ENCODE results near the gene SKP1. TPM values are rescaled to one million over a fixed set of nuclear protein-coding genes. Genes with fewer than 3 reads are reported as not detected.

Gene SKP1
- total RNA-seq, 2 donors from 2014 or later = 343 to 391 TPM

GRCh38 chr5:134146651-134147518 is 29.9 kb downstream of the SKP1 start:
- Histone ChIP-seq H3K4me1 (replicated peaks) (peaks cover 7% of the 10 kb centered on the region), H3K27ac (no peak overlapping the region), H3K9me3 (no peaks in the 10 kb centered on the region), H3K36me3 (peaks cover 0 to 6% of the 10 kb centered on the region in 2 donors), H3K27me3 (replicated peaks; ENCODE audit: insufficient read depth) (no peaks in the 10 kb centered on the region), H3K4me3 (no peak overlapping the region)
- intact Hi-C loops (cut with DNase I) = loop anchor here (2.0 kb wide), 1 partner anchor 106 kb away; no protein-coding TSS in a partner anchor
- TF ChIP-seq, protein P1, sequence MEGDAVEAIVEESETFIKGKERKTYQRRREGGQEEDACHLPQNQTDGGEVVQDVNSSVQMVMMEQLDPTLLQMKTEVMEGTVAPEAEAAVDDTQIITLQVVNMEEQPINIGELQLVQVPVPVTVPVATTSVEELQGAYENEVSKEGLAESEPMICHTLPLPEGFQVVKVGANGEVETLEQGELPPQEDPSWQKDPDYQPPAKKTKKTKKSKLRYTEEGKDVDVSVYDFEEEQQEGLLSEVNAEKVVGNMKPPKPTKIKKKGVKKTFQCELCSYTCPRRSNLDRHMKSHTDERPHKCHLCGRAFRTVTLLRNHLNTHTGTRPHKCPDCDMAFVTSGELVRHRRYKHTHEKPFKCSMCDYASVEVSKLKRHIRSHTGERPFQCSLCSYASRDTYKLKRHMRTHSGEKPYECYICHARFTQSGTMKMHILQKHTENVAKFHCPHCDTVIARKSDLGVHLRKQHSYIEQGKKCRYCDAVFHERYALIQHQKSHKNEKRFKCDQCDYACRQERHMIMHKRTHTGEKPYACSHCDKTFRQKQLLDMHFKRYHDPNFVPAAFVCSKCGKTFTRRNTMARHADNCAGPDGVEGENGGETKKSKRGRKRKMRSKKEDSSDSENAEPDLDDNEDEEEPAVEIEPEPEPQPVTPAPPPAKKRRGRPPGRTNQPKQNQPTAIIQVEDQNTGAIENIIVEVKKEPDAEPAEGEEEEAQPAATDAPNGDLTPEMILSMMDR (IDR thresholded peaks at IDR 0.05) = no peak
- TF ChIP-seq POLR2AphosphoS5 (IDR thresholded peaks at IDR 0.05) (no peak), POLR2A (IDR thresholded peaks at IDR 0.05) (no peak)
- DNase-seq (ENCODE audit: low spot score) = no peak
- 78% methylated on average over 4 of the region's 4 CpGs for WGBS

DNA sequence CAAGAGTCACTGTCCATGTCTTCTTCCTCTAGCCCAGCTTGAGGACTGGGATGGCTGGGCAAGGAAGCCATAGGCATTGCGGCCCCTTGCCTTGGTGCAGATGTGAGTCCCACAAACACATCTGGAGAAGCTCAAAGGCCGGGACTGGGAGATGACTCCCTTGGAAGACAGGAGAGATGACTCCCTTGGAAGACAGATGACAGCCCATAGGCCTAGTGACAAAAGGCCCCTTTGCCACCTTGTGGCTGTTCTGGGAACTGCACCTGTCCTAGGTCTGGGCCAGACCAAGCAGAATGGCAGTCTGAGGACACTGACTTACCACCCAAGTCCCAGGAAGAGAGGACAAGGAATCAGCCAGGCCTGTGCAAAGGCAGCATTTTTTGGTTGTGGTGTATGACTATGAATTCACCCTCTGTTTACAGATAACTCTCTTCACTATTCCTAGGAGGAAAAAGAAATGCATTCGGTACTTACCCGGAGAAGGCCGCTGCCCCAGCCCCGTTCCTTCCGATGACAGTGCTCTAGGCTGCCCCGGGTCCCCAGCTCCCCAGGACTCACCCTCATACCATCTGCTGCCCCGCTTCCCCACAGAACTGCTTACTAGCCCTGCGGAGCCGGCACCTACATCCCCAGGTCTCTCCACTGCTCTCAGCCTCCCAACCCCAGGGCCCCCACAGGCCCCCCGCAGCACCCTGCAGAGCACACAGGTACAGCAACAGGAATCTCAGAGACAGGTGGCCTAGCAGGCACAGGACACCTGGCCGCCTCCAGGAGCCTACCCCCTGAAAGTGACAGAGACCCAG is 30.8 kb downstream of the SKP1 start:
- intact Hi-C loops (cut with DNase I) = loop anchor here (2.0 kb wide), 1 partner anchor 105 kb away; no protein-coding TSS in a partner anchor
- Histone ChIP-seq H3K4me3 (no peak overlapping the region), H3K36me3 (peaks cover 0 to 6% of the 10 kb centered on the region in 2 donors), H3K27me3 (replicated peaks; ENCODE audit: insufficient read depth) (no peaks in the 10 kb centered on the region), H3K27ac (no peak overlapping the region), H3K4me1 (replicated peaks) (peaks cover 7% of the 10 kb centered on the region), H3K9me3 (no peaks in the 10 kb centered on the region)
- WGBS = 88% methylated on average over 13 of the region's 13 CpGs
- TF ChIP-seq, protein P1 (IDR thresholded peaks at IDR 0.05) = peak; percentile 88 to 93 (median 90)
- TF ChIP-seq POLR2A (IDR thresholded peaks at IDR 0.05) = no peak
- DNase-seq (ENCODE audit: low spot score) = peak; percentile 74

GRCh38 chr5:134145041-134145757 is 31.6 kb downstream of the SKP1 start:
- H3K36me3 ChIP-seq = peaks cover 0 to 6% of the 10 kb centered on the region in 2 donors
- no peaks in the 10 kb centered on the region for H3K9me3 ChIP-seq
- TF ChIP-seq POLR2AphosphoS5 (IDR thresholded peaks at IDR 0.05) (no peak), POLR2A (IDR thresholded peaks at IDR 0.05) (no peak)
- TF ChIP-seq, protein P1 (IDR thresholded peaks at IDR 0.05) = no peak
- intact Hi-C loops (cut with DNase I) = no loop called here
- H3K4me1 ChIP-seq (replicated peaks) = peaks cover 3% of the 10 kb centered on the region
- DNase-seq (ENCODE audit: low spot score) = no peak
- H3K27ac ChIP-seq = no peak overlapping the region
- no peaks in the 10 kb centered on the region for H3K27me3 ChIP-seq (replicated peaks; ENCODE audit: insufficient read depth)
- 29% methylated on average over 1 of the region's 1 CpG for WGBS
- H3K4me3 ChIP-seq = no peak overlapping the region

DNA sequence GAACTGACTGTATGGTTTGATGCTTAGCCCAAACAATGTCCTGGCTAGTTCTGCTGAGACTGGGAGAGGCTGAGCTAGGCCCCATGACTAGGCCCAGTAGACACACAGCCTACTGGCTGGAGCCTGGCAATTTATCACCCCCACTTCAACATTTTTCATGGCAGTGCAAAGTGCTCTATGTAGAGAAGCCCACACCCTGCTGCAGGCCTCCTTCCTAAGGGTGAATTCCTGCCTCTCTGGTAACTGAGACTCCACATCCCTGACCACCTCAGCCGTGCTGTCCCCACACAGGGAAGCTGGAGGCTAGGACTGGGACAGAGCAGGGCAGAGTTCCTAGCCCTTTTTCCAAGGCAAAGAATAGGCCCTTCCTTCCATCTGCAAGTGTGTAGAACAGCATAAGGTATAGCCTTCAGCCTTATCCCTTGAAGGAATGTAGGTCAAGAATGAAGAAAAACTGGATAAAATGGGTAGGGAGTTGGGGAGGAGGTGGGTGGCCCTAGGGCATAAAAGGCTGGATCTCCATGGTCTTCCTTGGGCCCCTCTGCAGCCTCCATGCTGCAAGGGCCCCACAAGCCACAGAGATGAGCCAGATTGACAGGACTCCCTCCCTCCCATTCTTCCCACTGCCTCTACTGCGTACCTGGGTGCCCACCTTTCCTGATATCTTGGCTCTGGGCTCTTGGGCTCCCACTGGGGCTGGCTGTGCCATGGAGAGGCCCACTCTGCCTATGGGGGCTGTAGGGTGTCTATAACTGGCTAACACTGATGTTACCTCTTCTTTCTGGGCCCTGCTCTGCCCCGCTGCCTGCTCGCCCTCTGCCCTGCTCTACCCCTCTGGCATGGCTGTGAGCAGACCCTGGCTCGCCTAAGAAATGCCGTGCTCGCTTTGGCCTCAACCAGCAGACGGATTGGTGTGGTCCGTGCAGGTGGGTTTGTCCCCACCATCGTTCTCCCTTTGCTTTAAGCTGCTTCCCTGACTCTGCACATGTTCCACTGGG is 32.5 kb downstream of the SKP1 start:
- no peaks in the 10 kb centered on the region for H3K27me3 ChIP-seq (replicated peaks; ENCODE audit: insufficient read depth)
- peaks cover 0 to 6% of the 10 kb centered on the region in 2 donors for H3K36me3 ChIP-seq
- H3K9me3 ChIP-seq = no peaks in the 10 kb centered on the region
- WGBS = 91% methylated on average over 10 of the region's 10 CpGs
- no peak for DNase-seq (ENCODE audit: low spot score)
- H3K4me1 ChIP-seq (replicated peaks) = no peaks in the 10 kb centered on the region
- no peak overlapping the region for H3K4me3 ChIP-seq
- TF ChIP-seq, protein P1 (IDR thresholded peaks at IDR 0.05) = no peak
- TF ChIP-seq POLR2AphosphoS5 (IDR thresholded peaks at IDR 0.05) (no peak), POLR2A (IDR thresholded peaks at IDR 0.05) (no peak)
- H3K27ac ChIP-seq = no peak overlapping the region
- intact Hi-C loops (cut with DNase I) = loop anchor here (5.0 kb wide), 1 partner anchor 42 kb away; no protein-coding TSS in a partner anchor
